ENCODE data around the gene ANXA11.

DNA sequence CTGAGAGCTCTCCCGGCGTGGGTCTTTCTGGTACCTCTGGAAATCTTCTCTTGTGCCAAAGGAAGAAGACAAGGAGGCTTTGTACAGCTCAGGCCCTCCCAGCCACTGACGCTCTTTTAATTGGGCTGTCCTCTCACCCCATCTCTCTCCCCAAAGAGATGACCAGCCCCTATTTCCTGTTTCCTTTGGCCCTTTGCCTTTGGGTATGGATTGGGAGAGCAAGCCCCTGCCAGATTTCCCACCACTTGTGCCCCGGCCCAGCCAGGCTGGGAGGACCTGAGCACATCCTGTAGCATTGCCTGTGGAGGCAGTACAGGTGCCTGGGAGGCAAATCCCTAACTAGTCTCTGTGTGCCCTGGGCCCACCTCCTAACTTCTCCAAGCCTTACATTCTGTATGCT, 78.5 kb downstream of the ANXA11 start:
- TF ChIP-seq, protein P1, sequence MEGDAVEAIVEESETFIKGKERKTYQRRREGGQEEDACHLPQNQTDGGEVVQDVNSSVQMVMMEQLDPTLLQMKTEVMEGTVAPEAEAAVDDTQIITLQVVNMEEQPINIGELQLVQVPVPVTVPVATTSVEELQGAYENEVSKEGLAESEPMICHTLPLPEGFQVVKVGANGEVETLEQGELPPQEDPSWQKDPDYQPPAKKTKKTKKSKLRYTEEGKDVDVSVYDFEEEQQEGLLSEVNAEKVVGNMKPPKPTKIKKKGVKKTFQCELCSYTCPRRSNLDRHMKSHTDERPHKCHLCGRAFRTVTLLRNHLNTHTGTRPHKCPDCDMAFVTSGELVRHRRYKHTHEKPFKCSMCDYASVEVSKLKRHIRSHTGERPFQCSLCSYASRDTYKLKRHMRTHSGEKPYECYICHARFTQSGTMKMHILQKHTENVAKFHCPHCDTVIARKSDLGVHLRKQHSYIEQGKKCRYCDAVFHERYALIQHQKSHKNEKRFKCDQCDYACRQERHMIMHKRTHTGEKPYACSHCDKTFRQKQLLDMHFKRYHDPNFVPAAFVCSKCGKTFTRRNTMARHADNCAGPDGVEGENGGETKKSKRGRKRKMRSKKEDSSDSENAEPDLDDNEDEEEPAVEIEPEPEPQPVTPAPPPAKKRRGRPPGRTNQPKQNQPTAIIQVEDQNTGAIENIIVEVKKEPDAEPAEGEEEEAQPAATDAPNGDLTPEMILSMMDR (IDR thresholded peaks at IDR 0.05) = no peak
- TF ChIP-seq POLR2A (IDR thresholded peaks at IDR 0.05) = no peak

All from upper lobe of left lung (tissue), 4 donors.